ENCODE measurements around the gene NOTCH1. TPM values are rescaled to one million over a fixed set of nuclear protein-coding genes. Genes with fewer than 3 reads are reported as not detected.
A peak's percentile ranks its signal among the peaks of the same experiment; 100 is the strongest.

Gene NOTCH1
- total and polyA plus RNA-seq, 2 of the 13 experiments (the other 11 are each of a cell fraction or from before 2014, with no cell fraction given) = 0.09 to 0.35 TPM

DNA sequence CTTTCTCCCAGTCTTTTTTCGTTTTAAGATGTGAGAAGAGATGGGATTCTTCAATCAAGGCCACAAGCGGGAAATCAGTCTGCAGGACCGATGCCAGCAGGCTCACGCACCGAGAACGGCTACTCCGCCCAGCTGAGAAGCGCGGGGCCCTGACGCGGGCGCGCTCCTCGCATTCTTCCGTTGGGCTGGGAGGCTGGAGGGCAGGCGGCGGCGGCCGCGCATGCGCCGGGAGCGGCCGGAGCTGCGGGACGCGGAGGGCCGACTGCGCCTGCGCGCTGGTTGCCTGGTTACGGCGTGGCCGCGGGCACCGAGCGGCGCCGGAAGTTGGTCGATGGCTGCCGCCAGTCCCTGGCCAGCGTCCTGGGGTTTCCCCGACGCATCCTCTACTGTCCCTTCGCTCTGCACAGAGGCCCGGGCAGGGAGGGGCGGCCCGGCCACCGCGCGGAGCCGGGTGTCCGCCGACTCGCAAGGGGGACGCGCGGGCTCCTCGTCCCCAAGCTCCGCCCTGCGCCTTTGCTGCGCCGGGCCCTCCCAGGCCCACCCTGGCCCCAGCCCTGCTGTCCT is 62.2 kb downstream of the NOTCH1 start (continued):
- TF ChIP-seq, protein P1, sequence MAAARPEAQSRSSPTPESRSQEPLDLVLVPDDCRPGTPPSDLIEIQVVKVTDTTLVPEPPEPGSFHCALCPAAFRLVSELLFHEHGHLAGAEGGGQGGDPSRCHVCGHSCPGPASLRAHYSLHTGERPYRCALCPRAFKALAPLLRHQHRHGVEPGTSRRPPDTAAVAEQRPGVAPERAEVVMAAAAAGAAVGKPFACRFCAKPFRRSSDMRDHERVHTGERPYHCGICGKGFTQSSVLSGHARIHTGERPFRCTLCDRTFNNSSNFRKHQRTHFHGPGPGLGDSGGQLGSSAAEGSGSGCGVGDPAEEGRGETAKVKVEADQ (CRISPR knock-in tag; IDR thresholded peaks at IDR 0.05; ENCODE audit: borderline replicate concordance) = no peak
- TF ChIP-seq, protein P2, sequence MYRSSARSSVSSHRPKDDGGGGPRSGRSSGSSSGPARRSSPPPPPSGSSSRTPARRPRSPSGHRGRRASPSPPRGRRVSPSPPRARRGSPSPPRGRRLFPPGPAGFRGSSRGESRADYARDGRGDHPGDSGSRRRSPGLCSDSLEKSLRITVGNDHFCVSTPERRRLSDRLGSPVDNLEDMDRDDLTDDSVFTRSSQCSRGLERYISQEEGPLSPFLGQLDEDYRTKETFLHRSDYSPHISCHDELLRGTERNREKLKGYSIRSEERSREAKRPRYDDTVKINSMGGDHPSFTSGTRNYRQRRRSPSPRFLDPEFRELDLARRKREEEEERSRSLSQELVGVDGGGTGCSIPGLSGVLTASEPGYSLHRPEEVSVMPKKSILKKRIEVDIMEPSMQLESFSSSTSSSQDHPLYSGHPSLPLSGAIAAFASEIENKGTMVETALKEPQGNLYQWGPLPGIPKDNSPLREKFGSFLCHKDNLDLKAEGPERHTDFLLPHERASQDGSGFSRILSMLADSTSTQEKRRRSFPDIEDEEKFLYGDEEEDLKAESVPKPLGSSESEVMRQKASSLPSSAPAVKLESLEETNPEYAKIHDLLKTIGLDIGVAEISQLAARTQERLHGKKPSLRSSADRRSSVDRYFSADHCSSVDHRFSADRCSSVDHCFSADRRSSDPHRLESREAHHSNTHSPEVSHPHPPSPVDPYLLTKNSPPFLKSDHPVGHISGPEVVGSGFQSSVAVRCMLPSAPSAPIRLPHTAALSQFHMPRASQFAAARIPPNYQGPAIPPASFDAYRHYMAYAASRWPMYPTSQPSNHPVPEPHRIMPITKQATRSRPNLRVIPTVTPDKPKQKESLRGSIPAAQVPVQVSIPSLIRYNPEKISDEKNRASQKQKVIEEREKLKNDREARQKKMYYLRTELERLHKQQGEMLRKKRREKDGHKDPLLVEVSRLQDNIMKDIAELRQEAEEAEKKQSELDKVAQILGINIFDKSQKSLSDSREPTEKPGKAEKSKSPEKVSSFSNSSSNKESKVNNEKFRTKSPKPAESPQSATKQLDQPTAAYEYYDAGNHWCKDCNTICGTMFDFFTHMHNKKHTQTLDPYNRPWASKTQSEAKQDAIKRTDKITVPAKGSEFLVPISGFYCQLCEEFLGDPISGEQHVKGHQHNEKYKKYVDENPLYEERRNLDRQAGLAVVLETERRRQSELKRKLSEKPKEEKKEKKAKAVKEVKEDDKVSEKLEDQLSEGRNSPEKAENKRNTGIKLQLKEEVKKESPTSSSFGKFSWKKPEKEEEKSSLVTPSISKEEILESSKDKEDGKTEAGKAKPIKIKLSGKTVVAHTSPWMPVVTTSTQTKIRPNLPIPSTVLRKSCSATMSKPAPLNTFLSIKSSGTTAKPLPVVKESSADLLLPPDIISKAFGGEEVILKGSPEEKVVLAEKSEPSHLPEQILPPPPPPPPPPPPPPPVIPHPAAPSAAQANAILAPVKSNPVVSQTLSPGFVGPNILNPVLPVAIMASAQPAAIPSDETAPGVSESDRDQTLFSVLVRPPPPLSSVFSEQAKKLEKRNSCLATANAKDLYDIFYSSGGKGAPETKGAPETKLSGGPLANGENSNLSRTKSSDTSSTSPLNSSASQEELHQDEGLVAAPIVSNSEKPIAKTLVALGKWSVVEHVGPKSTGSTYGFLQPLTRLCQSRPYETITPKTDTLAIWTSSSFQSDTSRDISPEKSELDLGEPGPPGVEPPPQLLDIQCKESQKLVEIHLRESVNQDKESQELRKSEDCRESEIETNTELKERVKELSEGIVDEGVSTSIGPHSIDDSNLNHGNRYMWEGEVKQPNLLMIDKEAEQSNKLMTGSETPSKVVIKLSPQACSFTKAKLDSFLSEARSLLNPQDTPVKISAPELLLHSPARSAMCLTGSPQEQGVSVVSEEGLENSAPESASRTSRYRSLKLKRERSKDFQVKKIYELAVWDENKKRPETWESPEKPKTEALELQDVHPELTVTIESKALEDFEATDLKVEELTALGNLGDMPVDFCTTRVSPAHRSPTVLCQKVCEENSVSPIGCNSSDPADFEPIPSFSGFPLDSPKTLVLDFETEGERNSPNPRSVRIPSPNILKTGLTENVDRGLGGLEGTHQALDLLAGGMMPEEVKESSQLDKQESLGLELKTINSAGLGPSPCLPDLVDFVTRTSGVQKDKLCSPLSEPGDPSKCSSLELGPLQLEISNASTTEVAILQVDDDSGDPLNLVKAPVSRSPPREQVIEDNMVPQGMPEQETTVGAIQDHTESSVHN (CRISPR knock-in tag; IDR thresholded peaks at IDR 0.05) = 0 out of 2 replicates have a peak, but pooled peaks have one; percentile 62
- TF ChIP-seq, protein P3, sequence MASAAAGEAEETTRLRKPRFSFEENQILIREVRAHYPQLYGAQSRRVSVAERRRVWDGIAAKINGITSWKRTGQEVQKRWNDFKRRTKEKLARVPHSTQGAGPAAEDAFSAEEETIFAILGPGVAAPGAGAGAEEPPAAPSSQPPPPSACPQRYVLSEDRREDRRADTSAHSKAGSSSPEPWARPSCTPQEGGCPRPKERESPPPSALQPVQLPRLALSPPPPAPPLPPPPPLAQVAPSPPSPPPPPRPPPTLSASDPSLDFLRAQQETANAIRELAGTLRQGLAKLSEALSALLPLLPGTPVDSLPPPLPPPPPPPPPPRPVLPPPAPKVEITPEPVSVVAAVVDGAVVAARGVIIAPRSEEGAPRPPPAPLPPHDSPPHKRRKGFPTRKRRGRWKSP (CRISPR knock-in tag; IDR thresholded peaks at IDR 0.05) = no peak; the same call in 1 of the 2 replicates
- TF ChIP-seq ZNF615 (CRISPR knock-in tag; IDR thresholded peaks at IDR 0.05; ENCODE audit: borderline replicate concordance) (no peak), ZNF768 (CRISPR knock-in tag; IDR thresholded peaks at IDR 0.05) (0 out of 2 replicates have a peak, but pooled peaks have one; percentile 7), ZNF552 (CRISPR knock-in tag; IDR thresholded peaks at IDR 0.05; ENCODE audit: borderline replicate concordance) (0 out of 2 replicates have a peak, but pooled peaks have one; percentile 30), ZFP82 (CRISPR knock-in tag; IDR thresholded peaks at IDR 0.05; ENCODE audit: borderline replicate concordance) (no peak; the same call in 1 of the 2 replicates), ZNF614 (CRISPR knock-in tag; IDR thresholded peaks at IDR 0.05; ENCODE audit: borderline replicate concordance) (no peak), ZNF3 (CRISPR knock-in tag; IDR thresholded peaks at IDR 0.05) (no peak), MEIS1 (CRISPR knock-in tag; IDR thresholded peaks at IDR 0.05; ENCODE audit: borderline replicate concordance) (no peak), TP53 (CRISPR knock-in tag; conservative IDR thresholded peaks at IDR 0.05) (no peak), HDAC1 (CRISPR knock-in tag; IDR thresholded peaks at IDR 0.05) (peak; percentile 91), MTA3 (CRISPR knock-in tag; IDR thresholded peaks at IDR 0.05) (no peak), GATAD2A (CRISPR knock-in tag; IDR thresholded peaks at IDR 0.05) (no peak)
- TF ChIP-seq, protein P4, sequence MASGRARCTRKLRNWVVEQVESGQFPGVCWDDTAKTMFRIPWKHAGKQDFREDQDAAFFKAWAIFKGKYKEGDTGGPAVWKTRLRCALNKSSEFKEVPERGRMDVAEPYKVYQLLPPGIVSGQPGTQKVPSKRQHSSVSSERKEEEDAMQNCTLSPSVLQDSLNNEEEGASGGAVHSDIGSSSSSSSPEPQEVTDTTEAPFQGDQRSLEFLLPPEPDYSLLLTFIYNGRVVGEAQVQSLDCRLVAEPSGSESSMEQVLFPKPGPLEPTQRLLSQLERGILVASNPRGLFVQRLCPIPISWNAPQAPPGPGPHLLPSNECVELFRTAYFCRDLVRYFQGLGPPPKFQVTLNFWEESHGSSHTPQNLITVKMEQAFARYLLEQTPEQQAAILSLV (CRISPR knock-in tag; IDR thresholded peaks at IDR 0.05; ENCODE audit: borderline replicate concordance) = peak; percentile 29; the same call in 1 of the 2 replicates
- TF ChIP-seq, protein P5, sequence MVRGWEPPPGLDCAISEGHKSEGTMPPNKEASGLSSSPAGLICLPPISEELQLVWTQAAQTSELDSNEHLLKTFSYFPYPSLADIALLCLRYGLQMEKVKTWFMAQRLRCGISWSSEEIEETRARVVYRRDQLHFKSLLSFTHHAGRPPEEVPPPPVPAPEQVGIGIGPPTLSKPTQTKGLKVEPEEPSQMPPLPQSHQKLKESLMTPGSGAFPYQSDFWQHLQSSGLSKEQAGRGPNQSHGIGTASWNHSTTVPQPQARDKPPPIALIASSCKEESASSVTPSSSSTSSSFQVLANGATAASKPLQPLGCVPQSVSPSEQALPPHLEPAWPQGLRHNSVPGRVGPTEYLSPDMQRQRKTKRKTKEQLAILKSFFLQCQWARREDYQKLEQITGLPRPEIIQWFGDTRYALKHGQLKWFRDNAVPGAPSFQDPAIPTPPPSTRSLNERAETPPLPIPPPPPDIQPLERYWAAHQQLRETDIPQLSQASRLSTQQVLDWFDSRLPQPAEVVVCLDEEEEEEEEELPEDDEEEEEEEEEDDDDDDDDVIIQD (CRISPR knock-in tag; IDR thresholded peaks at IDR 0.05; ENCODE audit: low read depth) = no peak
